Natural killer cell (primary cell): ENCODE data around the gene NACA2. TPM values are rescaled to one million over a fixed set of nuclear protein-coding genes. Genes with fewer than 3 reads are reported as not detected.

ENCODE experiments used
- ATAC-seq, 3 donors: fragments of 150-1000 bp in 2 of 3; fragments of 200-7000 bp in 1 of 3; cut with Tn5 transposase; 1 replicate in 1 of 3; 2 replicates in 2 of 3; pipeline ENCODE4 v1.10.0; 2021; ENCODE audit warnings: mild to moderate bottlenecking in 2 of 3, moderate library complexity in 2 of 3
- DNase-seq, 2 donors: peaks; one replicate each; pipeline versions ENCODE4 v3.0.0 to v3.0.0-alpha.2; 2013 to 2021; ENCODE audit warnings: mixed read lengths in 1 of 2
- H3K27ac ChIP-seq: one replicate; pipeline ENCODE4 v1.5.1; 2013; ENCODE audit warnings: mild to moderate bottlenecking, low read length
- H3K27me3 ChIP-seq: one replicate; pipeline ENCODE4 v1.6.1; 2013; ENCODE audit warnings: low read length; ENCODE audit not compliant: control insufficient read depth, insufficient read depth
- H3K36me3 ChIP-seq: one replicate; pipeline ENCODE4 v1.6.1; 2013; ENCODE audit warnings: low read length; ENCODE audit not compliant: control insufficient read depth, insufficient read depth
- H3K4me1 ChIP-seq: one replicate; pipeline ENCODE4 v1.6.1; 2013; ENCODE audit warnings: low read length; ENCODE audit not compliant: control insufficient read depth, insufficient read depth
- H3K4me3 ChIP-seq: one replicate; pipeline ENCODE4 v1.5.1; 2013; ENCODE audit warnings: low read length
- H3K9me3 ChIP-seq: one replicate; pipeline ENCODE4 v1.6.1; 2013; ENCODE audit warnings: low read length; ENCODE audit not compliant: control insufficient read depth, insufficient read depth
- H3K27ac Mint-ChIP-seq, 2 donors: one replicate each; pipeline ENCODE4 v1.8.0; 2022; ENCODE audit warnings: mild to moderate bottlenecking in 2 of 2, mixed read lengths in 2 of 2, moderate library complexity in 1 of 2
- H3K27me3 Mint-ChIP-seq, 2 donors: one replicate each; pipeline ENCODE4 v1.8.0; 2022; ENCODE audit warnings: low read depth in 2 of 2, mixed read lengths in 2 of 2
- H3K36me3 Mint-ChIP-seq: one replicate; pipeline ENCODE4 v1.8.0; 2022; ENCODE audit warnings: mixed read lengths
- H3K4me1 Mint-ChIP-seq, 2 donors: one replicate each; pipeline ENCODE4 v1.8.0; 2022; ENCODE audit warnings: mixed read lengths in 2 of 2
- H3K4me3 Mint-ChIP-seq: one replicate; pipeline ENCODE4 v1.8.0; 2022; ENCODE audit warnings: mild to moderate bottlenecking, moderate library complexity, mixed read lengths
- H3K9me3 Mint-ChIP-seq, 2 donors: one replicate each; pipeline ENCODE4 v1.8.0; 2022; ENCODE audit warnings: mixed read lengths in 2 of 2
- WGBS: methylation state at CpG from one replicate; pipeline ENCODE4 v1.1.7; 2013; ENCODE audit warnings: missing lambda C conversion rate; ENCODE audit not compliant: insufficient coverage; 5-methylcytosine and 5-hydroxymethylcytosine counted together
- intact Hi-C: fragments of 100-400 bp; cut with micrococcal nuclease; formaldehyde crosslinking; loops from one replicate; pipeline ENCODE4 v1.14.2; 2022
- total RNA-seq, 4 donors: library from RNA; stranded (reverse); fragments of 120-200 nt in 1 of 4; gene quantifications; one replicate each; pipeline versions ENCODE4 v1.2.3 to v1.2.4, GENCODE V29; 2013 to 2022
- TF ChIP-seq, protein P1 (sequence below): fragments of 200-600 bp; IDR thresholded peaks from one replicate; pipeline ENCODE4 v1.8.0; 2022; ENCODE audit warnings: antibody characterized with exemption

The NACA2 gene
- total RNA-seq, 3 donors from 2014 or later (not counting 1 experiment from before 2014, with no cell fraction given) = not detected

DNA sequence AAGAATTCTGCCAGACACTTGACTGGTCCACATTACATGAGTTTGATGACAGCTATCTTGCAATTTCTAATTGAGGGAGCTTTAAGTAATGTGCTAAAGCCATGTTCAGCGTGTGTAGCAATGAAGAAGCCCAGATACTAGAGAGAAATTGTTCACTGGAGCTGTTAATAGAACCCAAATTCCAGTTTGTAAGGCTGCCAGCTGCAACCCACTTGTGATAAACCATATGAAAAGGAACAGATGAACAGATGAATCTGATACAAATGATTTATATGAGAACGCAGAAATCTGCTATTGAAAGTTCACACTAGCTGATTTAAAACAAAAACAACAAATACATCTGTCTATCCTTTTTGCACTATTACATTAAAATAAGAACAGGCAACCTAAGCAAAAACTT is 6.2 kb downstream of the NACA2 start:
- H3K9me3 Mint-ChIP-seq = no peaks in the 10 kb centered on the region
- no peaks in the 10 kb centered on the region for H3K9me3 ChIP-seq
- DNase-seq (no peak), ATAC-seq (no peak)
- 62% methylated on average over 1 of the region's 2 CpGs for WGBS
- H3K27me3 Mint-ChIP-seq = peaks cover 4 to 18% of the 10 kb centered on the region in 2 donors
- no peaks in the 10 kb centered on the region for H3K4me1 Mint-ChIP-seq
- no peak overlapping the region for H3K4me3 ChIP-seq
- intact Hi-C loops = loop anchor here (10.0 kb wide), 1 partner anchor 170 kb away; no protein-coding TSS in a partner anchor
- H3K27ac ChIP-seq = no peak overlapping the region
- H3K4me3 Mint-ChIP-seq = no peak overlapping the region
- H3K27me3 ChIP-seq = peaks cover 5% of the 10 kb centered on the region
- H3K36me3 Mint-ChIP-seq = no peaks in the 10 kb centered on the region
- H3K4me1 ChIP-seq = no peaks in the 10 kb centered on the region
- TF ChIP-seq, protein P1, sequence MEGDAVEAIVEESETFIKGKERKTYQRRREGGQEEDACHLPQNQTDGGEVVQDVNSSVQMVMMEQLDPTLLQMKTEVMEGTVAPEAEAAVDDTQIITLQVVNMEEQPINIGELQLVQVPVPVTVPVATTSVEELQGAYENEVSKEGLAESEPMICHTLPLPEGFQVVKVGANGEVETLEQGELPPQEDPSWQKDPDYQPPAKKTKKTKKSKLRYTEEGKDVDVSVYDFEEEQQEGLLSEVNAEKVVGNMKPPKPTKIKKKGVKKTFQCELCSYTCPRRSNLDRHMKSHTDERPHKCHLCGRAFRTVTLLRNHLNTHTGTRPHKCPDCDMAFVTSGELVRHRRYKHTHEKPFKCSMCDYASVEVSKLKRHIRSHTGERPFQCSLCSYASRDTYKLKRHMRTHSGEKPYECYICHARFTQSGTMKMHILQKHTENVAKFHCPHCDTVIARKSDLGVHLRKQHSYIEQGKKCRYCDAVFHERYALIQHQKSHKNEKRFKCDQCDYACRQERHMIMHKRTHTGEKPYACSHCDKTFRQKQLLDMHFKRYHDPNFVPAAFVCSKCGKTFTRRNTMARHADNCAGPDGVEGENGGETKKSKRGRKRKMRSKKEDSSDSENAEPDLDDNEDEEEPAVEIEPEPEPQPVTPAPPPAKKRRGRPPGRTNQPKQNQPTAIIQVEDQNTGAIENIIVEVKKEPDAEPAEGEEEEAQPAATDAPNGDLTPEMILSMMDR = no peak
- no peaks in the 10 kb centered on the region for H3K36me3 ChIP-seq
- no peak overlapping the region for H3K27ac Mint-ChIP-seq

DNA sequence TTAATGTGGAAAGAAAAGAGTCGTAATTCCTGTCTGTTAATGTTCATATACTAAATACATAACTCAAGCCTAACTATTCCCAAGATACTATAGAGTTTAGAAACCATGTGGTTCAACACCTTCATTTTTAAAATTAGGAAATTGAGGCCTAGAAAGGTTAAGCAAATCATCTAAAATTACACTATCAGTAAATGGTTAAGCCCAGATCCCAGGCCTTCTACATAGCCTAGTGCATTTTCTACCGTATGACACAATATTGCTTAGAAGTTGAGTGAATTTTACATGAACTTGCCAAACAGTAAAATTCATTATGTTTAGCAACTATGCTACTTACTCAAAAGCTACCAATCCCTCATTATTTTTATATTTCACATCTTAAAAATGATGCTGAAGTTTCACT is 6.8 kb downstream of the NACA2 start:
- H3K36me3 Mint-ChIP-seq = no peaks in the 10 kb centered on the region
- Histone ChIP-seq H3K9me3 (no peaks in the 10 kb centered on the region), H3K27me3 (peaks cover 5% of the 10 kb centered on the region), H3K27ac (no peak overlapping the region), H3K4me3 (no peak overlapping the region), H3K36me3 (no peaks in the 10 kb centered on the region), H3K4me1 (no peaks in the 10 kb centered on the region)
- H3K9me3 Mint-ChIP-seq = no peaks in the 10 kb centered on the region
- H3K4me3 Mint-ChIP-seq = no peak overlapping the region
- no peaks in the 10 kb centered on the region for H3K4me1 Mint-ChIP-seq
- peaks cover 4 to 24% of the 10 kb centered on the region in 2 donors for H3K27me3 Mint-ChIP-seq
- DNase-seq (no peak), ATAC-seq (no peak)
- TF ChIP-seq, protein P1 = no peak
- WGBS = 100% methylated on average over 1 of the region's 2 CpGs
- H3K27ac Mint-ChIP-seq = no peak overlapping the region
- intact Hi-C loops = loop anchor here (10.0 kb wide), 1 partner anchor 169 kb away; no protein-coding TSS in a partner anchor

DNA sequence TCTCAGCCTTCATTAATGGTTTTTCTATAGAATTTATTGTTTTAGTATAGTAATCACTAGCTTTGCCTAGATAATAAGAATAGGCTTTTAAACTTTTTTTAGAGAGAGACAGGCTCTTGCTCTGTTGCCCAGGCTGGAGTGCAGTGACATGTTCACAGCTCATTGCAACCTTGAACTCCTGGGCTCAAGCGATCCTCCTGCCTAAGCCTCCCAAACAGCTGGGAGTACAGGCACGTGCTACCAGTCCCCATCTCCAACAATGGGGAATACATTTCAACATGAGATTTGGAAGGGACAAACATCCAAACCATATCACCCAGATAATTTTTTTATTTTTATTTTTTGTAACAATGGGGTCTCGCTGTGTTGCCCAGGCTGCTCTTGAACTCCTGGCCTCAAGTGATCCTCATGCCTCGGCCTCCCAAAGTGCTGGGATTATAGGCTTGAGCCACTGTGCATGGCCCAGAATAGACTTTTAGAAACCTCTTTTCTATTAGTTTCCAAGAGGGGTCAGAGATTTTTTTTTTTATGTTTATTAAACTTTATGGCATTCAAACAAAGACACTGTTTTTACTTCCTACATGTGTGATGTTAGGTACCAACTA is 7.3 kb downstream of the NACA2 start:
- intact Hi-C loops = loop anchor here (10.0 kb wide), 1 partner anchor 169 kb away; no protein-coding TSS in a partner anchor
- H3K9me3 Mint-ChIP-seq = no peaks in the 10 kb centered on the region
- no peak overlapping the region for H3K27ac Mint-ChIP-seq
- TF ChIP-seq, protein P1 = no peak
- no peaks in the 10 kb centered on the region for H3K36me3 Mint-ChIP-seq
- Histone ChIP-seq H3K9me3 (no peaks in the 10 kb centered on the region), H3K4me1 (no peaks in the 10 kb centered on the region), H3K4me3 (no peak overlapping the region), H3K27me3 (peaks cover 5% of the 10 kb centered on the region), H3K27ac (no peak overlapping the region), H3K36me3 (no peaks in the 10 kb centered on the region)
- ATAC-seq (no peak), DNase-seq (no peak)
- H3K4me1 Mint-ChIP-seq = no peaks in the 10 kb centered on the region
- no peak overlapping the region for H3K4me3 Mint-ChIP-seq
- H3K27me3 Mint-ChIP-seq = peaks cover 4 to 26% of the 10 kb centered on the region in 2 donors
- WGBS = 96% methylated on average over 3 of the region's 4 CpGs

- 95% methylated on average over 2 of the region's 3 CpGs for WGBS
- ATAC-seq (peak in 1 of 3 donors; percentile 49), DNase-seq (peak in 1 of 2 donors; percentile 11)
- no peak overlapping the region for H3K4me3 Mint-ChIP-seq
- H3K27ac ChIP-seq = no peak overlapping the region
- TF ChIP-seq, protein P1 = no peak
- H3K27me3 ChIP-seq = peaks cover 5% of the 10 kb centered on the region
- H3K27me3 Mint-ChIP-seq = peaks cover 5 to 31% of the 10 kb centered on the region in 2 donors
- H3K4me1 ChIP-seq = no peaks in the 10 kb centered on the region
- no peak overlapping the region for H3K27ac Mint-ChIP-seq
- intact Hi-C loops = loop anchor here (10.0 kb wide), 1 partner anchor 168 kb away; no protein-coding TSS in a partner anchor
- H3K9me3 Mint-ChIP-seq = no peaks in the 10 kb centered on the region
- no peaks in the 10 kb centered on the region for H3K4me1 Mint-ChIP-seq
- H3K36me3 ChIP-seq = no peaks in the 10 kb centered on the region
- no peaks in the 10 kb centered on the region for H3K36me3 Mint-ChIP-seq
- no peaks in the 10 kb centered on the region for H3K9me3 ChIP-seq
- no peak overlapping the region for H3K4me3 ChIP-seq
Measured at GRCh38 chr17:61583242-61583641, 7.8 kb downstream of the NACA2 start.
